Upper lobe of left lung (tissue), 4 donors: ENCODE measurements around the gene DDX31.

Experiments used
- CTCF ChIP-seq, 6 experiments: fragments of 450-650 bp in 4 of 6; fragments of 200-600 bp in 2 of 6; sonication (generic) in 2 of 6; IDR thresholded peaks; one replicate each; pipeline ENCODE4 v1.5.1; 2016 to 2019; ENCODE audit warnings: antibody characterized with exemption in 6 of 6
- POLR2A ChIP-seq, 4 donors: fragments of 450-650 bp; IDR thresholded peaks; one replicate each; pipeline ENCODE4 v1.5.1; 2016 to 2017; ENCODE audit warnings: antibody characterized with exemption in 4 of 4, mild to moderate bottlenecking in 2 of 4

- TF ChIP-seq POLR2A (IDR thresholded peaks at IDR 0.05) (no peak), CTCF (IDR thresholded peaks at IDR 0.05) (no peak)
Observed at GRCh38 chr9:132626285-132626684, 43.5 kb downstream of the DDX31 start.
